Tibial nerve (tissue), 4 donors: ENCODE data around the gene ZNF3. TPM values are rescaled to one million over a fixed set of nuclear protein-coding genes. Genes with fewer than 3 reads are reported as not detected.

ENCODE experiments used
- DNase-seq, 2 donors: peaks; one replicate each; pipeline ENCODE4 v3.0.0-alpha.2; 2019; ENCODE audit warnings: low spot score in 2 of 2
- H3K27ac ChIP-seq, 4 donors: fragments of 200-600 bp; sonication (generic) in 3 of 4; one replicate each; pipeline ENCODE4 v1.5.1; 2017 to 2019; ENCODE audit warnings: mild to moderate bottlenecking in 1 of 4
- H3K27me3 ChIP-seq, 2 donors: fragments of 200-600 bp; sonication (generic) in 1 of 2; one replicate each; pipeline versions ENCODE4 v1.5.1 to v1.6.0; 2017 to 2019
- H3K36me3 ChIP-seq, 3 donors: fragments of 200-600 bp; sonication (generic); one replicate each; pipeline ENCODE4 v1.5.1; 2018 to 2019
- H3K4me1 ChIP-seq, 4 donors: fragments of 200-600 bp; sonication (generic) in 3 of 4; one replicate each; pipeline ENCODE4 v1.5.1; 2017 to 2019
- H3K4me3 ChIP-seq, 4 donors: fragments of 200-600 bp; sonication (generic) in 3 of 4; one replicate each; pipeline ENCODE4 v1.5.1; 2017 to 2019; ENCODE audit warnings: mild to moderate bottlenecking in 1 of 4, moderate library complexity in 1 of 4
- H3K9me3 ChIP-seq, 4 donors: fragments of 200-600 bp; sonication (generic) in 3 of 4; one replicate each; pipeline ENCODE4 v1.5.1; 2017 to 2019
- EP300 ChIP-seq, 2 donors: sonication (generic); formaldehyde crosslinking; IDR thresholded peaks; one replicate each; pipeline ENCODE4 v1.6.1; 2017; ENCODE audit warnings: antibody characterized with exemption in 2 of 2, mild to moderate bottlenecking in 1 of 2
- POLR2A ChIP-seq, 2 donors: fragments of 450-650 bp; IDR thresholded peaks; one replicate each; pipeline ENCODE4 v1.6.1; 2017; ENCODE audit warnings: antibody characterized with exemption in 2 of 2, mild to moderate bottlenecking in 2 of 2, moderate library complexity in 2 of 2
- WGBS, 2 donors: methylation state at CpG; one replicate each; pipeline ENCODE4 v1.1.5; 2018; 5-methylcytosine and 5-hydroxymethylcytosine counted together
- total RNA-seq, 4 donors: library from RNA; depleted of rRNA; stranded (reverse); fragments of >200 nt; gene quantifications; one replicate each; pipeline ENCODE4 v1.1.0, GENCODE V29; 2016
- TF ChIP-seq, protein P1 (sequence below), 5 experiments: fragments of 200-600 bp in 3 of 5; fragments of 450-650 bp in 2 of 5; sonication (generic) in 3 of 5; IDR thresholded peaks; one replicate each; pipeline ENCODE4 v1.5.1; 2016 to 2019; ENCODE audit warnings: antibody characterized with exemption in 5 of 5, mild to moderate bottlenecking in 3 of 5, moderate library complexity in 2 of 5

The ZNF3 gene
- total RNA-seq, 4 donors from 2014 or later, result 24.0 to 37.5 (median 26.9) TPM

DNA sequence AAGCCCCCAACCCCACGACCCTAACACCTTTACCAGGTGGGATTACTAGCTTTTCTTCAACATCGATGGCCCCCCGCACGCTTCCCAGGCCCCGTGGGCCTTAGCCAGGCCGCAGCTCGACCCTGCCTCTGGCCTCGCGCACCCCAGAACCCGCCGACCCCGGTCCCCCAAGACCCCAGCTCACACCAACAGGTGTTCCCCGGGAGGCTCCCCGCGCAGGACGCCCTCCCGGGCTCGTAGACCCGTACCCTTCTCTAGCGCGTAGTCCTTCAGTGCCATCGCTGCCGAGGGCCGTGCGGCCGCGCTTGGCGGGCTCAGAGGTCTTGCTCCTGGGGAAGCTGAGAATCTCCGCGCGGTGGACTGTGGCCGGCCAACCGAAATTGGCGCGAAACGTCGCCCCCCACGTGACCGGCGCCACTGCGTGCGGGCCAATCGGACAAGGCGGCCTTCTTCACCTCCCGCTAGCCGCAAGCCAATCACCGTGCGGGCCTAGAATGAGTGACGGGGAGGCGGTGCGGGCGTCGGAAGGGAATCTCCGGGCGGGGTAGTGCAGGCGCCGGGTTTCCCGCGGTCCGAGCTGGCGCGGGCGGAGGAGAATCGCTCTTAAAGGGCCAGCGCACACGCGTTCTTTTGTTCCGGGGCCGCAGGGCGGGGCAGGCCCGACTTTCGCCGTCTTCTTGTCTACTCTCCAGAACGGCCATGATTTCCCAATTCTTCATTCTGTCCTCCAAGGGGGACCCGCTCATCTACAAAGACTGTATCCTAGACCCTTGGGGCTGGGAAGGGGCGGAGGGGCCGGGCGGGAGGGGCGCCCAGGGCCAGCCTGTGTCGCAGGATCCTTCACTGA lies 19.7 kb upstream of the ZNF3 start, which contains the start of the genes AP4M1 and MCM7:
TSS of gene AP4M1 (plus strand) at position 628 of the 847 bp plus-strand sequence. CDS start at position 700, 72 bp downstream.
TSS of gene MCM7 (minus strand) at position 382 of the 847 bp plus-strand sequence. CDS start at position 279, 103 bp downstream.
- peak; percentile 96 to 97 for DNase-seq

DNA sequence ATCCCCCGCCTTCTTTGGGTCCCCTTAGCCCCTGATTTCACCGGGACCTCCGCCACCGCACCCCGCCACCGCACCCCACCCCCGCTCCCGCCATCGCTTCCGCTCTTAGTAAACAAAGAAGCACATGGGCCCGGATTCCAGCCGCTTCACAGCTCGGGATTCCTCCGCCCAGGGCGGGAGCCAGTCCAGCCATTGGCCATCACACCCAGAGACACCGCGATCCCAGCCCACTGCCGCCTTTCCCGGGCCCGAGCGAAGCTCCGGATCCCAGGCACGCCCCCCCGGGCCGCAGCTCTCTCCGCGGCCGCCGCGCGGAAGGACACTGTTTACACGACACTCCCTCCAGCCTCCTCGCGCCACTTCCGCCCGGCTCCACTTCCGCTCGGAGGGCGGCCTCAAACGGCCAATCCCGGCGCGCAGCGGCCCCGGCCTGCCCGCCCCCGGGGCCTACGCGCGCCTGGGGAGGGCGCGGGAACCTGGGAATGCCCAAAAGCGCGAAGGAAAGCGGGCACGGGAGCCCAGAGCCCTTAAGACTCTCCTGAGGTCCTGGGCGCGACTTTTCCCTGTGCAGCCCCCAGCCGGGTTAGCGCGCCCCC lies 19.0 kb upstream of the ZNF3 start:
- peak in 1 of 2 donors; percentile 15 for TF ChIP-seq POLR2A (IDR thresholded peaks at IDR 0.05)
- TF ChIP-seq EP300 (IDR thresholded peaks at IDR 0.05), result peak; percentile 76 to 96
- TF ChIP-seq, protein P1, sequence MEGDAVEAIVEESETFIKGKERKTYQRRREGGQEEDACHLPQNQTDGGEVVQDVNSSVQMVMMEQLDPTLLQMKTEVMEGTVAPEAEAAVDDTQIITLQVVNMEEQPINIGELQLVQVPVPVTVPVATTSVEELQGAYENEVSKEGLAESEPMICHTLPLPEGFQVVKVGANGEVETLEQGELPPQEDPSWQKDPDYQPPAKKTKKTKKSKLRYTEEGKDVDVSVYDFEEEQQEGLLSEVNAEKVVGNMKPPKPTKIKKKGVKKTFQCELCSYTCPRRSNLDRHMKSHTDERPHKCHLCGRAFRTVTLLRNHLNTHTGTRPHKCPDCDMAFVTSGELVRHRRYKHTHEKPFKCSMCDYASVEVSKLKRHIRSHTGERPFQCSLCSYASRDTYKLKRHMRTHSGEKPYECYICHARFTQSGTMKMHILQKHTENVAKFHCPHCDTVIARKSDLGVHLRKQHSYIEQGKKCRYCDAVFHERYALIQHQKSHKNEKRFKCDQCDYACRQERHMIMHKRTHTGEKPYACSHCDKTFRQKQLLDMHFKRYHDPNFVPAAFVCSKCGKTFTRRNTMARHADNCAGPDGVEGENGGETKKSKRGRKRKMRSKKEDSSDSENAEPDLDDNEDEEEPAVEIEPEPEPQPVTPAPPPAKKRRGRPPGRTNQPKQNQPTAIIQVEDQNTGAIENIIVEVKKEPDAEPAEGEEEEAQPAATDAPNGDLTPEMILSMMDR (IDR thresholded peaks at IDR 0.05), result peak in 2 of 5 experiments; percentile 41 to 62
- peak; percentile 86 to 89 for DNase-seq
- H3K4me1 ChIP-seq, result peaks cover 0 to 35% (median 19%) of the 10 kb centered on the region in 4 donors
- peaks cover 0 to 67% (median 41%) of the 10 kb centered on the region in 3 donors for H3K36me3 ChIP-seq
- H3K27ac ChIP-seq, result peak overlapping the region; percentile 76 to 96 (median 87)
- no peaks in the 10 kb centered on the region for H3K27me3 ChIP-seq
- H3K9me3 ChIP-seq, result no peaks in the 10 kb centered on the region
- WGBS, 2 donors, result 0 to 1% methylated on average over 29 to 46 of the region's 61 CpGs
- H3K4me3 ChIP-seq, result peak overlapping the region; percentile 62 to 99 (median 74)

More for the DNA sequence above, 19.7 kb upstream of the ZNF3 start, which contains the start of the genes AP4M1 and MCM7:
- H3K4me3 ChIP-seq, result peak within 1 kb of the TSS; percentile 62 to 99 (median 74)
- TF ChIP-seq POLR2A (IDR thresholded peaks at IDR 0.05), result peak in 1 of 2 donors; percentile 43
- peak; percentile 49 to 81 for TF ChIP-seq EP300 (IDR thresholded peaks at IDR 0.05)
- TF ChIP-seq, protein P1 (IDR thresholded peaks at IDR 0.05), result peak in 2 of 5 experiments; percentile 11 to 26
- WGBS, 2 donors, result 0 to 1% methylated on average over 49 to 55 of the region's 80 CpGs
- H3K27me3 ChIP-seq, result no peaks in the 10 kb centered on the region
- H3K36me3 ChIP-seq, result peaks cover 0 to 67% (median 34%) of the 10 kb centered on the region in 3 donors
- H3K4me1 ChIP-seq, result peaks cover 0 to 35% (median 19%) of the 10 kb centered on the region in 4 donors
- no peaks in the 10 kb centered on the region for H3K9me3 ChIP-seq
- peak within 1 kb of the TSS; percentile 76 to 98 (median 92) for H3K27ac ChIP-seq

DNA sequence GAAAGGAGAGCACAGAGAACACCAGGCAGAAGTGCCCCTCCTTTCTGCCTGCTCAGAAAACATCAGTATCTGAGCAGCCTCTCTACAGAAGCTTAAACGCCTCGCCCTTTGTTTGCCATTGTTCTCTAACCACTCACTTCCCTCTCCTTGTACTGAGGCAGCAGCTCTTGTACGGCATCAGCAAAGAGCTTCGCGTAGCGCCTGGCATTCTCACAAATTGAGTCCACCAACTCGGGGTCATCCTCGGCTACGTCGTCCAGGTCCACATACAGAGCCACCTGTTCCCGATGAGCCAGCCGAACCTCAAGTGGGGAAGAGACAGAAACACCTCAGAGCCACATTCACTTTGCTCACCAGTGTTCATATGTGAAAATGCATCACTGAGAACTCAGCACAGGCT lies 17.9 kb upstream of the ZNF3 start:
- no peaks in the 10 kb centered on the region for H3K9me3 ChIP-seq
- whole genome bisulfite sequencing, 2 donors, result 64% methylated on average over 12 of the region's 12 CpGs
- no peak for TF ChIP-seq EP300 (IDR thresholded peaks at IDR 0.05)
- TF ChIP-seq, protein P1 (IDR thresholded peaks at IDR 0.05), result no peak
- no peak for TF ChIP-seq POLR2A (IDR thresholded peaks at IDR 0.05)
- peak overlapping the region; percentile 62 to 99 (median 74) for H3K4me3 ChIP-seq
- peaks cover 3 to 67% (median 41%) of the 10 kb centered on the region in 3 donors for H3K36me3 ChIP-seq
- peaks cover 0 to 35% (median 19%) of the 10 kb centered on the region in 4 donors for H3K4me1 ChIP-seq
- peak overlapping the region in 3 of 4 donors; percentile 76 to 96 (median 86) for H3K27ac ChIP-seq
- DNase-seq, result no peak
- no peaks in the 10 kb centered on the region for H3K27me3 ChIP-seq

GRCh38 chr7:100098913-100099312 lies 17.4 kb upstream of the ZNF3 start:
- Histone ChIP-seq H3K4me3 (peak overlapping the region in 1 of 4 donors; percentile 85), H3K9me3 (no peaks in the 10 kb centered on the region), H3K36me3 (peaks cover 7 to 67% (median 39%) of the 10 kb centered on the region in 3 donors), H3K27me3 (no peaks in the 10 kb centered on the region), H3K27ac (no peak overlapping the region), H3K4me1 (peaks cover 0 to 37% (median 19%) of the 10 kb centered on the region in 4 donors)
- 84 to 88% methylated on average over 10 of the region's 10 CpGs for WGBS, 2 donors
- DNase-seq, result no peak
- TF ChIP-seq POLR2A (IDR thresholded peaks at IDR 0.05) (no peak), EP300 (IDR thresholded peaks at IDR 0.05) (no peak)
- TF ChIP-seq, protein P1 (IDR thresholded peaks at IDR 0.05), result no peak
